A673 (cell line): ENCODE data around the gene PIGN.

Source experiments
- EZH2 ChIP-seq: fragments of 200-600 bp; sonication (generic); IDR thresholded peaks from 2 replicates; pipeline ENCODE4 v1.6.1; 2017; ENCODE audit warnings: borderline replicate concordance, low read depth, mild to moderate bottlenecking, mixed read lengths, antibody characterized with exemption, low read length; ENCODE audit not compliant: poor library complexity, severe bottlenecking
- TF ChIP-seq, protein P1 (sequence below): fragments of 300-800, 200-600 bp; sonication (generic); conservative IDR thresholded peaks from 2 replicates; pipeline ENCODE4 v1.5.1; 2017; ENCODE audit warnings: low read depth, mild to moderate bottlenecking, antibody characterized with exemption, low read length, moderate library complexity, mixed read lengths

DNA sequence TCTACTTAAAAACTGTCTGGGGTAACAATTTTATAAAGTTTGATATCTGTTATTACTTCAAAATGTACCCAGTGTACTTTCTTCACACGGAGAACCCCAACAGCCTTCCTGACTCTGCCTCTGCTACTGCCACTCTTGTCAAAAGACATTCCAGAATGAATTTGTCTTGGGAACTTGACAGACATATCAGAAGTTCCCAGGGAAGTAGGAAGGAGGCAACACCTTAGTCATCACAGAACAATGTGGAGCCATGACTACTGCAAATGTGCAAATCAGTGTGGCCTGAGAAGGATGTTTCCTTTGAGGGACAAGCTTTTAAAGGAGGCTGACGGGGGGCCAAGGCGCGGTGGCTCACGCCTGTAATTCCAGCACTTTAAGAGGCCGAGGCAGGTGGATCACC, 160.3 kb downstream of the PIGN start:
- TF ChIP-seq, protein P1, sequence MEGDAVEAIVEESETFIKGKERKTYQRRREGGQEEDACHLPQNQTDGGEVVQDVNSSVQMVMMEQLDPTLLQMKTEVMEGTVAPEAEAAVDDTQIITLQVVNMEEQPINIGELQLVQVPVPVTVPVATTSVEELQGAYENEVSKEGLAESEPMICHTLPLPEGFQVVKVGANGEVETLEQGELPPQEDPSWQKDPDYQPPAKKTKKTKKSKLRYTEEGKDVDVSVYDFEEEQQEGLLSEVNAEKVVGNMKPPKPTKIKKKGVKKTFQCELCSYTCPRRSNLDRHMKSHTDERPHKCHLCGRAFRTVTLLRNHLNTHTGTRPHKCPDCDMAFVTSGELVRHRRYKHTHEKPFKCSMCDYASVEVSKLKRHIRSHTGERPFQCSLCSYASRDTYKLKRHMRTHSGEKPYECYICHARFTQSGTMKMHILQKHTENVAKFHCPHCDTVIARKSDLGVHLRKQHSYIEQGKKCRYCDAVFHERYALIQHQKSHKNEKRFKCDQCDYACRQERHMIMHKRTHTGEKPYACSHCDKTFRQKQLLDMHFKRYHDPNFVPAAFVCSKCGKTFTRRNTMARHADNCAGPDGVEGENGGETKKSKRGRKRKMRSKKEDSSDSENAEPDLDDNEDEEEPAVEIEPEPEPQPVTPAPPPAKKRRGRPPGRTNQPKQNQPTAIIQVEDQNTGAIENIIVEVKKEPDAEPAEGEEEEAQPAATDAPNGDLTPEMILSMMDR, result no peak
- TF ChIP-seq EZH2, result no peak
